ENCODE data around the gene TSPAN11.
"Not testable (repeated sequence)": the region's sequence is repeated elsewhere in the genome, so short reads cannot be mapped to it uniquely, and the experiment has no call there.

TSPAN11 gene

DNA sequence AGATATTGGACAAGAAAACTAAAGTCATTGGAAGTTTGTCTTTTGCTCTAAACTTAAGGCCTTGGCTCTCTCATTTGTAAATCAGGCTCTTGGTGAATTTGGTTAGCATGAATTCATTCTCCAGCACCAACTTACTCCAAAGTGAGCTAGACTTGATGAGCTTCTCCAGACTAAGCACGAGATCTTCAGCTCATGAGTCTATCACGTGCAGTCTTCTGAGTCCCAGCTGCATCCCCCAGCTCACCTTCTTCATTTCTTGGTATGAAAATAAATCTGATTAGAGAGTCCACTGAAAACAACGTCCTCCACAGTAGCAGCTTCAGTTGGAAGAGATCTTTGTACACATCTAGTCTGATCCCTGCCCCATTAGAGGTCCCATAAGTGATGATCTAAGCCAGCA lies 94.6 kb downstream of the TSPAN11 start:
- DNase-seq, result no peak

DNA sequence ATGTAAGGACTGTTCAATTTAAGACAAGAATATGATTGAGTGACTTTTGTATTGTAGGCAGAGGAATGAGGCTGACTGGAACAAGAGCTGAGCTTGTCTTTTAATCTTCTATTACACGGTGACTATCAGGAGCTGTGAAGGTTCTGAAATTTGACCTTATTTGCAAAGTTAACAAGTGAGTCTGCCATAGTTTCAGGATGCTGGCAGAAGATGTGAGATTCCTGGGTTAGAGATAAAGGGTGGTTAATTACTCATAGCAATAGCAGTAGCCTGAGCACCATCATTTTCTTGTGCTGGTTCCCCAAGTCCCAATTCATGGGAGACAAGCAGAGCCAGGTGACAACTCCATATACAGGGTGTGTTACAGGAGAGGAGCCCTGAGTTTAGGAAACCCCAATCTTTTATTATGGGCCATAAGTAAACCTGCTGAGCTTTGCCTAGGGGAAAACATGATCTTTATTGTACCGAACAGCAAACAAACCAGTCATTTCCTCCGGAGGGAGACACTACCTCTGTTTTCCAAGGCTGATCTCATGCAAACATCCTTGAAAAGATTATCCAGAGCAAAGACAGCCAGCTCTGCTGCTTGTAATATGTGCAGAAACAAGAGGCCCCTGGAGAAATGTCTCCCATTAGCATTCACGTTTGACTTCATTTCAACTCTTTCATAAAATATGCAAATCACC lies 95.4 kb downstream of the TSPAN11 start:
- DNase-seq, result no peak

DNA sequence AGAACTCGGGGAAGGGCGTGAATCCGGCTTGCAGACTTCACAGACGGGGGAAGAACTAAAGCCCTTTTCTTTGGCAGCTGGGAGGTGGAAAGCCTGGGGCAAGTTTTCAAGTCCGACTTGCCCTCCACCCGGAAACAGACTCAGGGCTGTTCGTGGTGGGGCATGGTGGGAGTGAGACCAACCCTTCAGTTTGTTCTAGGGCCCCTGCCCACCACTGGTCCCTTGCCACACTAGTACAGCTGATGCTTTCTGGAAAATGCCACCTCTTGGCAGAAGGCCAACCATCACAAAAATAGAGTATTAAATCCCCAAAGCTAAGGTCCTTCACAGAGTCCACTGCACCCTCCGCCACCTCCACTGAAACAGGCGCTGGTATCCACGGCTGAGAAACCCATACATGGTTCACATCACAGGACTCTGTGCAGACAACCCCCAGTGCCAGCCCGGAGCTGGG lies 96.8 kb downstream of the TSPAN11 start:
- DNase-seq, result no peak

DNA sequence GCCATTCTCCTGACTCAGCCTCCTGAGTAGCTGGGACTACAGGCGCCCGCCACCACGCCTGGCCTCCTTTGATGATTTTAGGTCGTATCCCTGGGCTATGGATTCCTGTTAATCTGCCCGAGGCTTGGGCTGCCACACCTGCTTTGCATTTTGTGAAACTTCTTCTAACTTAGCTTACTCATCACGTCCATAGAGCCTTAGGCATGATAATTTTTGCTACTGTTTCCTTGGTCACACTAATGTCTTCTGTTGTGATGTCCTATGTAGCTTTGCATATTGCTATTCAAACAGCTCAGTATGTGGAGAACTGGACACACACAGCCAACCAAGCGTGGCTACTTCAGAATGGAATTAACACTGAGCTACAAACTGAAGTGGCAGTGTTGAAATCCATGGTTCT lies 99.7 kb downstream of the TSPAN11 start:
- no peak for DNase-seq

DNA sequence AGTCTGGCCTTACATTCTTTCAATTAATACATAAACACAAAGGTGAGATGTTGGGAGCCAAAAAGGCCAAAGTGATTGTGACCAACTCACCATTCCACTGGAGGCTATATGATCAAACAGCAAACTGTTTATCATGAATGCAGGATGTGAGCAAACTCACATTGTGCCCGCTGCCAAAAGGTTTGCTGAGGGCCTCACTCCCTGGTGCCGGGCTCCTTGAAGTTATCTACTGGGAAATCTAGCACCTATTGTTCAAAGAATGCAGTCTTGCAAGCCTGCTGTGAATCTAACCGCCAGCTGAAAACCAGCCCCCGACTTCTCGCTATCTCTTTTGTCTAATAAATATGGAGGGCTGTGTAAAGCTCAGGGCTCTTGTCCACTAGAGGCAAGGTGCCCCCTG lies 100.5 kb downstream of the TSPAN11 start:
- DNase-seq, result not testable (repeated sequence)

DNA sequence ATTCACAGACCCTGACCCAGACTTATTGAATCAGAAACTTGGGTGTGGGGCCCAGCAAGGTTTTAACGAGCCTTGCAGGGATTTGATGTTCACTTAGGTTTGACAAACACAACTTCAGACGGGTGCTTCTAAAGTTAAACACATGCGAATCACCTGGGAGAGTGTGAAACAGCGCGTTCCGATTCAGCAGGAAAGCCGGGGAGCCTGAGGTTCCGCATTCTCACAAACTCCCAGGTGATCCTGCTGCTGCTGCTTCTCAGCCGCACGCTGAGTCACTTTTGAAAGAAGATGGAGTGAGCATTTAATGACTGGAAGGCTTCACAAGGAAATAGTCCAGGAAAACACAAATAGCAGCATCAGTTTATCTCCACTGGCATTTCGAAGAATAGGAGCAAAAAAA lies 102.9 kb downstream of the TSPAN11 start:
- no peak for DNase-seq

DNA sequence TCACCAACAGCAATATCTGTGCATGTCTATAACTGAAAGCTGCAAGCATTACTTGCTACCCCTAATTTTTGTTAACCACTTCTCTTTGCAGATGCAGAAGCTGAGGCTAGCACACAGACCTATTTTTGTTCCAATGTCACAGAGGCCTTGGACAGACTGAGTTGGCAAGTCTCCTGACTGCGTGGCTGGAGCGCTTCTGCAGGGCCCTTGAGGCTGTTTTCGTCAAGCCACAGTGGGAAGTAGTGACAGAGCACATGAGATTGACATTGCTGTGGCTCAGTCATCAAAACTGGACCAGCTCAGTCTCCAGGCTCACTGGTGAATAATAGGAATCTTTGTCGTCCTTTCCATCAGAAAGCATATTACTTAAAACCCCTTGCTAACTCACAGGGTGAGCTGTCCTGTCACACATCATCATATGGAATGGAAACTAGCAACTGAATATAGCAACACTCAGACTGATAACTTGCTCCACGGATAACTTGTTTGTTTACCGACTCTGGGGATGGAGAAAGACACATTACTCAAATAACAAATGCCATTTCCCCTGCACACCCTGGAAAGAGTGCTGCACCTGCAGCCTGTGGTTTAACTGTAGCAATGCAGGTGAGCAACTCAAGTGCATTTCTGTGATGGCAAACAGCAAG lies 103.5 kb downstream of the TSPAN11 start:
- DNase-seq, result no peak

DNA sequence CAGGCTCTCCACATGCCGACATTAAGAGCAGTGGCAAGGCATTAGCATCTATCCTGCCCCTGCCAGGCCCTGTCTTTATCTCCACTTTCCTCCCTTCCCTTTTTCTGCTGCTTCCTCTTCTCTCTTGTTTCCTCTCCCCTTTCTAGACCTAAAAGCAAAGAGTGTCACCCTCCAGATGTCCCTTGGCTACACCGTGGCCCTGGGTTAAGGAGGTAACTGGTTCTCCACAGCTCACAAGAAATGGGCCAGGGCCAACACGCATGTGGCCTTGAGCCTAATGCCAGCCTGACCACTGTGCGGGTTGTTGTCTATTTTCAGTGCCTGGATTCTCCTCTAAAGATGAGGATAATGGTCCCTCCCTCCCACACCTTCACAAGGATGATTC lies 105.4 kb downstream of the TSPAN11 start:
- no peak for DNase-seq

DNA sequence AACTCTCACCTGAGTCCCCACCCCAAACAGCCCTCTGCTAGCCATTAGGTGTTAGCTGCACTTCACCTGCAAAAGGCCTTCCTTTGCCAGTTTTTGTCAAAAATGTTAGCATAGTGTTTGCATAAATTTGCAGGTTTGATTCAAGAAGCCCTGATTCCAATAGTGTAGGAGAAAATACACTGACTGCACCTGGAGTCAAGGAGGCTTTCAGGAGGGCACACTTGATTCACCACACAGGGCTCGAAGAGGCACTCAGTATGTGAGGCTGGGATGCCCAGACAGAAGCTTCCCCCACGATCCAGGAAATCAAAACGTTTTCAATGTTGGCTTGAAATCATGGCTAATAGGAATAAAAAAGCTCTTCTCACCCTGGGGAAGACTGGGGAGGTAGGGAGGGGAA lies 106.6 kb downstream of the TSPAN11 start:
- no peak for DNase-seq

DNA sequence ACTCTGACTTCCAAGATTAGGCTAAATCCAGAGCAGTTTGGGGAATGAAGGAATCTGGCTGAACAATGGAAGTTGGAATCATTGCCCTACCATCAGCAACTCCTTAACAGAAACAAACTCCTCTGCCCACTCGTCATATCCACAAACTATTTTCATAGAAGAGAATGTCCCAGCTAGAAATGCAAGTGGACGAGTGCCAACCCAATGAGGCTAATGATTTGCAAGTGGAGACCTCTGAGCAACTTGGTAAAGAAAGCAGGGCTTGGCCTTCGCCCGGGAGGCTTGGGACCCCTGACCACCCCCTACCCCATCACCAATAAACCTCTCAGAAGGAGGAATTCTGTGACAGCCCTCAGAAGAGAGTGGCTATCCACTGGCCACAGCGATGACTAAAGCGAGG lies 107.1 kb downstream of the TSPAN11 start:
- no peak for DNase-seq

DNA sequence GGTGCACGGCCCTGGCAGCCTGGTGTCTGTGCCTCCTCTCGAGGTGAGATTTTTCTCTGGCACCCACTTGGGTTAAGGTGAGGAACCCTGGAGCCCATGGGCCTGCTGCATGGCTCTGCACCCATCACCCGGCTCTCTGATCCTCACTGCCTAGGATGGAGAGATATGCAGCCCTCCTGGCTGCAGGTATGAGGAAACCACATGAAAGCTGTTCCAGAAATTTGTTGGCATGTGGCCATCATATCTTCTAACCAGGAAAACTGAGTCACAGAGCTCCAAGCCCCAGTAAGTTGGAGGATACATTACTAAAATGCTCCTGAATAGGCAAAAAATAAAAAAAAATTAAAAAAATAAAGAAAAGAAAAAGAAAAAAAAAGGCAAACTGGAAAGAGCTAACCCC lies 107.8 kb downstream of the TSPAN11 start:
- DNase-seq, result no peak

DNA sequence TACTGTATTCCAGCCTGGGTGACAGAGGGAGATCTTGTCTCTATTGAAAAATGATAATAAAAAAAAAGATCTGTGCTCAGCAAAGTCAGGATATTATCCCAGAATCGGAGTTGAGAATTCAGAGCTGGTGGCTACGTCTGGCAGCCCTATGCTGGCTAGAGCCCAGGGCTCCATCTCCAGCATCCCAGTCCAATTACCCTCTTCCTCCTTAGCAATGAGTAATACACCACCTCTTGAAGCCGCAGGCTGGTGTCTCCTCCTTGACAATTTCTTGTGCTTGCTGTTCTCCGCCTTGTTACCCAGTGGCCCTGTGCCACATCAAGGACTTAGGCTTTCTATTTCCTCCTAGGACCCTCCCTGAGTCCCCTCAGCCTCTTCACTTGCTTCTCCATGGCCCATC lies 108.7 kb downstream of the TSPAN11 start:
- DNase-seq, result no peak

DNA sequence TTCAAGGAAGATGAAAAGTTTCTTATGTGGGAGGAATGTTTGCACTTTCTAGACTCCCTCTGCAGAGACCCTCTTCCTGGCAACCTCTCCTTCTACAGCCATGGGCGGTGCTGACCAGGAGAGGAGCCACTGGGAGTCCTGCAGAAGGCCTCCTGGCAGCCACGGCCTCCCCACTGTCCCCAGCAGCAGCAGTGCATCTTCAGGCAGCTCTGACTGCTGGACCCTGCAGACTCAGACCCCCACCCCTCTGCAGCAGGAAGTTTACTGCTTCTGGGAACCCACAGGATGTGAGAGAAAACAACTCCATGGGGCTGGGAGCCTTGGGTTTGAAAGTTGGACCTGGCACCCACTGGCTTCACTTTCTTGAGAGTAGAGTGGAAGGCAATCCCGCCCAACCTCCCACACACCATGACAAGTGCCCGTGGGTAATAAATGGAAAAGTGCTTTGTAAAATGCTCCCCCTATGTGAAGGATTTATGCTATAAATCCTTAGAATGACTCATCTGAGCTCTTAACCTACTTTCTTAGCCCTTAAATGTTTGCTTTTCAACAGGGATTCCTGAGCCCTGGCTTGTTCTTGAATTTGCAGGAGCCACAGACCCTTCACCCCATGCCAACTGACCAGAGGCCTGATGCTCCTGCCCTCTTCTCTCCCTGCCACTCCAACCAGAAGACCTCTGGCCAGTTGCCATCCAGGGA lies 109.6 kb downstream of the TSPAN11 start:
- DNase-seq, result no peak

DNA sequence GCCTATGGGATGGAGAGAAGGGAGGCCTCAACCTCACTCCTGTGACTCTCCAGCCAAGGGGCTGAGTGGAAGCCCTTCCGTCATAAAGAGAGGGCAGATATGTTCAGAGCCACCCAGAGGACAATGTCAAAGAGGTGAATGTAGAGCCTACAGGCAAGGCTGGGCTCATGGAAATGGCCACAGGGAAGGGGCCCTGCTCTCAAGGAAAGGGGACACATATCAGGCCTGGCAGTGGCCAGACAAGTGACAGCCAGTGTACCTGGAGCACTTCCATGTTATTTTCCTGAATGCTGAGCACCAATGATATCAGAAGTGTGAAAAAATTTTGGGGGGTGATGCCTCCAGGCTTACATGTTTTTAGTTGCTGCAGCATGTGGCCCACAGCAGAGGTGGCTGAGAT lies 110.5 kb downstream of the TSPAN11 start:
- DNase-seq, result no peak

DNA sequence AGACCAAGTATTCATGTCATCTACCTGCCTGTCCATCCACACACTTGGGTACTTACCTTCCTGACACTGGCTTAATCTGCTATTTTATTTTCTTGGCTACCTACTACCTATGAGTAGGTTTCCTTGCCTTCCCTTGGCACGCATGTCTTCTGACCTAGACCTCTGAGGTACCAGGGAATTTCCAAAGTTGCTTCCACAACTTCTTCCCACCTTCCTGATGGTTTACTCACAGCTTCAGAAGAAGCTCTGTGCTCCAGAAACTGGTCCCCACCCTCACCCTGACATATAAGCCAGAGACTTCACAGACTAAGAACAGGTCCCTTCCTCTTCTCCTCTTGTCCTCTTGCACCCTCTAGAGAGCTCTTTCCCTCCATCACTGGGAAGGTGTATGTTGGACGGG lies 111.4 kb downstream of the TSPAN11 start:
- no peak for DNase-seq

DNA sequence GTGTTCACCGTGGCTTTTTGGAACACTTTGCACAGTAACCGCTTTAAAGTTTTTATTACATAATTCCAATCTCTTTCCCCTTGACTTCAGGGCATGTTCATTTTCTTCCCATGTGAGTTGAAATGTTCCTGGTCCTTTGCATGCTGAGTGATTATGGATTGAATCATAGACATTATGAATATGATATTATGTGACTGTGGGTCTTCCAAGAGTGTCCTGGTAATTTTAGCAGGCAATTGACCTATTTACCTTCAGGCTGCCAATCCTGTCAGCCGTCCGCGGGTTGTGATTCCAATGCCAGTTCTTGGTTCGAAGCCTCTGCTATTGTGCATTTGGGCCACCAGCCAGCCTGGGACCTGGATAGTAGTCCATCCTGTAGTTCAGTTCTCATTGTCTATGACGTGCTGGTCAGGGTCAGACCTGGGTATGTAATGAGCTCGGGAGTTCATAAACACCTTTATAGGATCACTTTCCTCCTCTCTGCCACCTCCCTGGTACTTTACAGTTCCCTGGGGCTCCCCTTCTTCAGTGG lies 114.6 kb downstream of the TSPAN11 start:
- DNase-seq, result no peak
